Loucy (cell line): ENCODE results near the gene PLCL2.

Experiments
- H2AFZ ChIP-seq: fragments of 200-600 bp; sonication (generic); 2 replicates; pipeline ENCODE4 v1.6.0; 2016; ENCODE audit warnings: antibody characterized with exemption, mild to moderate bottlenecking, low read length, moderate library complexity
- H3F3A ChIP-seq: fragments of 200-600 bp; 2 replicates; pipeline ENCODE4 v1.6.0; 2016; ENCODE audit warnings: antibody characterized with exemption, low read depth, mild to moderate bottlenecking
- H3K27me3 ChIP-seq: fragments of 200-600 bp; sonication (generic); 2 replicates; pipeline ENCODE4 v1.6.1; 2014; ENCODE audit warnings: low read length, mild to moderate bottlenecking; ENCODE audit not compliant: insufficient read depth, poor library complexity, severe bottlenecking
- H3K36me3 ChIP-seq: fragments of 200-600 bp; sonication (generic); 2 replicates; pipeline ENCODE4 v1.6.1; 2016; ENCODE audit warnings: low read length; ENCODE audit not compliant: insufficient read depth
- H3K4me1 ChIP-seq: fragments of 200-600 bp; sonication (generic); 2 replicates; pipeline ENCODE4 v1.5.1; 2014; ENCODE audit warnings: low read length, mild to moderate bottlenecking; ENCODE audit not compliant: insufficient read depth, poor library complexity, severe bottlenecking
- H3K4me2 ChIP-seq: fragments of 200-600 bp; sonication (generic); 2 replicates; pipeline ENCODE4 v1.6.0; 2014; ENCODE audit warnings: antibody characterized with exemption, low read length, low read depth, mild to moderate bottlenecking; ENCODE audit not compliant: poor library complexity, severe bottlenecking
- H3K4me3 ChIP-seq: fragments of 200-600 bp; sonication (generic); 2 replicates; pipeline ENCODE4 v1.5.1; 2014; ENCODE audit warnings: low read length, mild to moderate bottlenecking, mixed read lengths; ENCODE audit not compliant: poor library complexity, severe bottlenecking
- H3K79me2 ChIP-seq: fragments of 200-600 bp; sonication (generic); 2 replicates; pipeline ENCODE4 v1.6.1; 2014; ENCODE audit warnings: low read length; ENCODE audit not compliant: insufficient read depth
- H3K9ac ChIP-seq: fragments of 200-600 bp; sonication (generic); 2 replicates; pipeline ENCODE4 v1.6.0; 2014; ENCODE audit warnings: mild to moderate bottlenecking, low read depth, low read length, moderate library complexity; ENCODE audit not compliant: poor library complexity, severe bottlenecking
- H3K9me2 ChIP-seq: fragments of 200-600 bp; sonication (generic); replicated peaks from 2 replicates; pipeline ENCODE4 v1.6.1; 2016; ENCODE audit warnings: low read depth, low read length, mixed read lengths
- H3K9me3 ChIP-seq: fragments of 200-600 bp; sonication (generic); 2 replicates; pipeline ENCODE4 v1.6.1; 2014; ENCODE audit warnings: mild to moderate bottlenecking, antibody characterized with exemption, low read length, low read depth; ENCODE audit not compliant: insufficient read depth
- H4K20me1 ChIP-seq: fragments of 200-600 bp; sonication (generic); 2 replicates; pipeline ENCODE4 v1.6.0; 2014; ENCODE audit warnings: antibody characterized with exemption, low read length, mild to moderate bottlenecking; ENCODE audit not compliant: insufficient read depth, poor library complexity, severe bottlenecking
- EZH2phosphoT487 ChIP-seq: fragments of 200-600 bp; IDR thresholded peaks from 2 replicates; pipeline ENCODE4 v1.6.1; 2018; ENCODE audit warnings: antibody characterized with exemption, mild to moderate bottlenecking, moderate library complexity, borderline replicate concordance
- TF ChIP-seq, protein P1 (sequence below): fragments of 200-600 bp; sonication (generic); conservative IDR thresholded peaks from 2 replicates; pipeline ENCODE4 v1.5.1; 2014; ENCODE audit warnings: mild to moderate bottlenecking, antibody characterized with exemption, low read length

PLCL2 gene

GRCh38 chr3:17059989-17060550 lies 175.3 kb downstream of the PLCL2 start:
- Histone ChIP-seq H3K79me2 (no peaks in the 10 kb centered on the region), H3K4me1 (peaks cover 16% of the 10 kb centered on the region), H3K9ac (no peak overlapping the region), H3K27me3 (no peaks in the 10 kb centered on the region), H3K9me2 (no peaks in the 10 kb centered on the region), H3K9me3 (no peaks in the 10 kb centered on the region), H3K4me2 (no peak overlapping the region), H3F3A (no peaks in the 10 kb centered on the region), H4K20me1 (no peaks in the 10 kb centered on the region), H3K36me3 (no peaks in the 10 kb centered on the region), H2AFZ (no peak overlapping the region), H3K4me3 (no peak overlapping the region)
- no peak for TF ChIP-seq EZH2phosphoT487
- TF ChIP-seq, protein P1, sequence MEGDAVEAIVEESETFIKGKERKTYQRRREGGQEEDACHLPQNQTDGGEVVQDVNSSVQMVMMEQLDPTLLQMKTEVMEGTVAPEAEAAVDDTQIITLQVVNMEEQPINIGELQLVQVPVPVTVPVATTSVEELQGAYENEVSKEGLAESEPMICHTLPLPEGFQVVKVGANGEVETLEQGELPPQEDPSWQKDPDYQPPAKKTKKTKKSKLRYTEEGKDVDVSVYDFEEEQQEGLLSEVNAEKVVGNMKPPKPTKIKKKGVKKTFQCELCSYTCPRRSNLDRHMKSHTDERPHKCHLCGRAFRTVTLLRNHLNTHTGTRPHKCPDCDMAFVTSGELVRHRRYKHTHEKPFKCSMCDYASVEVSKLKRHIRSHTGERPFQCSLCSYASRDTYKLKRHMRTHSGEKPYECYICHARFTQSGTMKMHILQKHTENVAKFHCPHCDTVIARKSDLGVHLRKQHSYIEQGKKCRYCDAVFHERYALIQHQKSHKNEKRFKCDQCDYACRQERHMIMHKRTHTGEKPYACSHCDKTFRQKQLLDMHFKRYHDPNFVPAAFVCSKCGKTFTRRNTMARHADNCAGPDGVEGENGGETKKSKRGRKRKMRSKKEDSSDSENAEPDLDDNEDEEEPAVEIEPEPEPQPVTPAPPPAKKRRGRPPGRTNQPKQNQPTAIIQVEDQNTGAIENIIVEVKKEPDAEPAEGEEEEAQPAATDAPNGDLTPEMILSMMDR: no peak

- Histone ChIP-seq H3F3A (no peaks in the 10 kb centered on the region), H3K4me1 (peaks cover 8% of the 10 kb centered on the region), H3K9ac (no peak overlapping the region), H3K9me3 (no peaks in the 10 kb centered on the region), H3K4me3 (no peak overlapping the region), H3K27me3 (no peaks in the 10 kb centered on the region), H3K79me2 (no peaks in the 10 kb centered on the region), H4K20me1 (no peaks in the 10 kb centered on the region), H2AFZ (no peak overlapping the region), H3K4me2 (no peak overlapping the region), H3K9me2 (no peaks in the 10 kb centered on the region), H3K36me3 (no peaks in the 10 kb centered on the region)
- TF ChIP-seq, protein P1: no peak
- TF ChIP-seq EZH2phosphoT487: no peak
These were observed 176.2 kb downstream of the PLCL2 start for GRCh38 chr3:17061005-17061404.

GRCh38 chr3:17062736-17063135 lies 178.0 kb downstream of the PLCL2 start:
- H4K20me1 ChIP-seq: no peaks in the 10 kb centered on the region
- H3K27me3 ChIP-seq: no peaks in the 10 kb centered on the region
- H3K36me3 ChIP-seq: no peaks in the 10 kb centered on the region
- no peaks in the 10 kb centered on the region for H3F3A ChIP-seq
- H2AFZ ChIP-seq: no peak overlapping the region
- H3K9me2 ChIP-seq: no peaks in the 10 kb centered on the region
- H3K9me3 ChIP-seq: no peaks in the 10 kb centered on the region
- TF ChIP-seq, protein P1: no peak
- no peak for TF ChIP-seq EZH2phosphoT487
- H3K4me1 ChIP-seq: peaks cover 8% of the 10 kb centered on the region
- no peak overlapping the region for H3K9ac ChIP-seq
- H3K79me2 ChIP-seq: no peaks in the 10 kb centered on the region
- H3K4me3 ChIP-seq: no peak overlapping the region
- H3K4me2 ChIP-seq: no peak overlapping the region
